ENCODE results near the gene ABCC11. TPM values are rescaled to one million over a fixed set of nuclear protein-coding genes. Genes with fewer than 3 reads are reported as not detected.
A peak's percentile ranks its signal among the peaks of the same experiment; 100 is the strongest.

ABCC11 gene
- total and polyA plus RNA-seq, 2 of the 13 experiments (the other 11 are each of a cell fraction or from before 2014, with no cell fraction given), result 1.0 to 1.4 TPM

DNA sequence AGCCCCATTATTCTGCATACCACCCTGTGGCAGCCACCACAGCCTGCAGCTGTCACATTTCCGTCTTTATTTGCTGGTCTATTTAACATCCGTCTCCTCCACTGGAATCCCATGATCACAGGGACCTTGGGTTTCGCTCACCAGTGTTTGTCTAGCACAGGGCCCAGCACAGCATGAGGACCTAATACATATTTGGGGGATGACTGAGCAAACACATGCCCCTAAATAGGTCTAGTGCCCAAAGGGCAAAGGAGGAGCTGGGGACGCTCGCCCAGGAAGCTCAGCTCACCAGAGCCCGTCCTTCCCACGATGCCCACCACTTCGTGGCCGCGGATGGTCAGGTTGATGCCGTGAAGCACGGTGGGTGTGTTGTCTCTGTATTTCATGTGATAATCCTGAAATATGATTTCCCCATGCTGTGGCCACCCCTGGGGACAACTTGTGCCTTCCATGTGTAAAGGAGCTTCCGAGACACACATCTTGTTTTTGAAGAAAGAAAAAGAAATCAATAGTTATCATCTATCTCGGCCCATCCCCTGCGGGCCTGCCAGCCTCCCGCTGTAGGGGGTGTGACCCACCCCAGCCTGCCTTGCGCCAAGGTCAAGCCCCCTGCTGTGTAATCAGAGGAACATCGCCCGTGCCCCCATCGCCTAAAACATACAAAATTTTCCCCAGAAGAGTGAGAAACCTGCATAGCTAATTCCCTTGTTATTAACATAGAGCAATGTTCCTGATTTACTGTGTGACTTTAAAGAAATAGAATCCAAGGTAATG is 70.5 kb downstream of the ABCC11 start (continued):
- TF ChIP-seq, protein P1, sequence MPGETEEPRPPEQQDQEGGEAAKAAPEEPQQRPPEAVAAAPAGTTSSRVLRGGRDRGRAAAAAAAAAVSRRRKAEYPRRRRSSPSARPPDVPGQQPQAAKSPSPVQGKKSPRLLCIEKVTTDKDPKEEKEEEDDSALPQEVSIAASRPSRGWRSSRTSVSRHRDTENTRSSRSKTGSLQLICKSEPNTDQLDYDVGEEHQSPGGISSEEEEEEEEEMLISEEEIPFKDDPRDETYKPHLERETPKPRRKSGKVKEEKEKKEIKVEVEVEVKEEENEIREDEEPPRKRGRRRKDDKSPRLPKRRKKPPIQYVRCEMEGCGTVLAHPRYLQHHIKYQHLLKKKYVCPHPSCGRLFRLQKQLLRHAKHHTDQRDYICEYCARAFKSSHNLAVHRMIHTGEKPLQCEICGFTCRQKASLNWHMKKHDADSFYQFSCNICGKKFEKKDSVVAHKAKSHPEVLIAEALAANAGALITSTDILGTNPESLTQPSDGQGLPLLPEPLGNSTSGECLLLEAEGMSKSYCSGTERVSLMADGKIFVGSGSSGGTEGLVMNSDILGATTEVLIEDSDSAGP (CRISPR knock-in tag; IDR thresholded peaks at IDR 0.05; ENCODE audit: borderline replicate concordance), result peak; percentile 60; the same call in 1 of the 2 replicates
- TF ChIP-seq TFE3 (CRISPR knock-in tag; IDR thresholded peaks at IDR 0.05) (peak; percentile 80; the same call in 1 of the 2 replicates), NFATC3 (CRISPR knock-in tag; IDR thresholded peaks at IDR 0.05) (no peak), ZNF296 (CRISPR knock-in tag; conservative IDR thresholded peaks at IDR 0.05) (no peak), NFKBIZ (CRISPR knock-in tag; IDR thresholded peaks at IDR 0.05) (0 out of 2 replicates have a peak, but pooled peaks have one; percentile 12), TEAD3 (CRISPR knock-in tag; optimal IDR thresholded peaks at IDR 0.05; ENCODE audit: borderline replicate concordance) (peak; percentile 69), PBX3 (CRISPR knock-in tag; IDR thresholded peaks at IDR 0.05; ENCODE audit: borderline replicate concordance) (no peak), PHF21A (CRISPR knock-in tag; IDR thresholded peaks at IDR 0.05) (0 out of 2 replicates have a peak, but pooled peaks have one; percentile 27), POGZ (CRISPR knock-in tag; IDR thresholded peaks at IDR 0.05) (0 out of 2 replicates have a peak, but pooled peaks have one; percentile 12), ATF7 (IDR thresholded peaks at IDR 0.05) (no peak), ATF7 (CRISPR knock-in tag; IDR thresholded peaks at IDR 0.05) (0 out of 2 replicates have a peak, but pooled peaks have one; percentile 18), ZMYM3 (CRISPR knock-in tag; IDR thresholded peaks at IDR 0.05) (no peak), ZSCAN30 (CRISPR knock-in tag; IDR thresholded peaks at IDR 0.05) (peak; percentile 34; the same call in 1 of the 2 replicates), PHF8 (CRISPR knock-in tag; IDR thresholded peaks at IDR 0.05) (peak; percentile 14; the same call in 1 of the 2 replicates), TFAP4 (IDR thresholded peaks at IDR 0.05; ENCODE audit: borderline replicate concordance, low read depth) (0 out of 2 replicates have a peak, but pooled peaks have one; percentile 7), ZNF75D (CRISPR knock-in tag; IDR thresholded peaks at IDR 0.05; ENCODE audit: borderline replicate concordance) (peak; percentile 53; the same call in 1 of the 2 replicates), ZNF580 (CRISPR knock-in tag; IDR thresholded peaks at IDR 0.05; ENCODE audit: borderline replicate concordance, low read depth) (0 out of 2 replicates have a peak, but pooled peaks have one; percentile 22), ERF (CRISPR knock-in tag; IDR thresholded peaks at IDR 0.05) (0 out of 2 replicates have a peak, but pooled peaks have one; percentile 47)
- TF ChIP-seq, protein P2, sequence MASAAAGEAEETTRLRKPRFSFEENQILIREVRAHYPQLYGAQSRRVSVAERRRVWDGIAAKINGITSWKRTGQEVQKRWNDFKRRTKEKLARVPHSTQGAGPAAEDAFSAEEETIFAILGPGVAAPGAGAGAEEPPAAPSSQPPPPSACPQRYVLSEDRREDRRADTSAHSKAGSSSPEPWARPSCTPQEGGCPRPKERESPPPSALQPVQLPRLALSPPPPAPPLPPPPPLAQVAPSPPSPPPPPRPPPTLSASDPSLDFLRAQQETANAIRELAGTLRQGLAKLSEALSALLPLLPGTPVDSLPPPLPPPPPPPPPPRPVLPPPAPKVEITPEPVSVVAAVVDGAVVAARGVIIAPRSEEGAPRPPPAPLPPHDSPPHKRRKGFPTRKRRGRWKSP (CRISPR knock-in tag; IDR thresholded peaks at IDR 0.05), result no peak

Data from HepG2 (cell line).